T-helper 2 cell (primary cell): ENCODE data around the gene ELFN1.
A peak's percentile ranks its signal among the peaks of the same experiment; 100 is the strongest.

ENCODE experiments used
- DNase-seq, 5 experiments: peaks; one replicate each; pipeline versions ENCODE4 v3.0.0 to v3.0.0-alpha.2; 2012 to 2022

Gene ELFN1

GRCh38 chr7:1727812-1728570, 57.9 kb downstream of the ELFN1 start:
- no peak for DNase-seq

- DNase-seq, result no peak
Measured at GRCh38 chr7:1729183-1729582, 59.1 kb downstream of the ELFN1 start.

GRCh38 chr7:1729773-1730172, 59.7 kb downstream of the ELFN1 start:
- no peak for DNase-seq

GRCh38 chr7:1732072-1732471, 62.0 kb downstream of the ELFN1 start:
- no peak for DNase-seq

- no peak for DNase-seq
Measured at GRCh38 chr7:1732645-1733044, 62.6 kb downstream of the ELFN1 start.

- DNase-seq, result peak in 1 of 5 experiments; percentile 40
Measured at GRCh38 chr7:1733206-1733907, 63.3 kb downstream of the ELFN1 start.

GRCh38 chr7:1733908-1734730, 64.0 kb downstream of the ELFN1 start:
- no peak for DNase-seq

GRCh38 chr7:1735262-1735661, 65.2 kb downstream of the ELFN1 start:
- DNase-seq, result no peak

- DNase-seq, result no peak
Measured at GRCh38 chr7:1735806-1736483, 65.9 kb downstream of the ELFN1 start.

- no peak for DNase-seq
Measured at GRCh38 chr7:1736484-1736817, 66.4 kb downstream of the ELFN1 start.

GRCh38 chr7:1736830-1737229, 66.8 kb downstream of the ELFN1 start:
- no peak for DNase-seq

GRCh38 chr7:1737523-1737922, 67.4 kb downstream of the ELFN1 start:
- DNase-seq, result no peak

GRCh38 chr7:1737956-1738355, 67.9 kb downstream of the ELFN1 start:
- no peak for DNase-seq

- no peak for DNase-seq
Measured at GRCh38 chr7:1738511-1738910, 68.4 kb downstream of the ELFN1 start.

- DNase-seq, result no peak
Measured at GRCh38 chr7:1738956-1739355, 68.9 kb downstream of the ELFN1 start.

- no peak for DNase-seq
Measured at GRCh38 chr7:1739593-1739992, 69.5 kb downstream of the ELFN1 start.

GRCh38 chr7:1740214-1740613, 70.1 kb downstream of the ELFN1 start:
- DNase-seq, result no peak

- DNase-seq, result no peak
Measured at GRCh38 chr7:1741246-1741645, 71.2 kb downstream of the ELFN1 start.

GRCh38 chr7:1741751-1742554, 71.9 kb downstream of the ELFN1 start:
- DNase-seq, result peak in 1 of 5 experiments; percentile 41

GRCh38 chr7:1742555-1743303, 72.7 kb downstream of the ELFN1 start:
- peak in 2 of 5 experiments; percentile 19 to 42 for DNase-seq
